Esophagus muscularis mucosa (tissue), 4 donors: ENCODE data around the gene MBD5. TPM values are rescaled to one million over a fixed set of nuclear protein-coding genes. Genes with fewer than 3 reads are reported as not detected.

ENCODE experiments used
- DNase-seq: peaks from one replicate; pipeline ENCODE4 v3.0.0-alpha.2; 2017; ENCODE audit errors: extremely low spot score
- H3K27ac ChIP-seq, 4 donors: fragments of 200-600 bp; sonication (generic); replicated peaks in 1 of 4; 1 replicate in 3 of 4; 2 replicates in 1 of 4; pipeline ENCODE4 v1.5.1; 2016 to 2019; ENCODE audit warnings: mild to moderate bottlenecking in 1 of 4
- H3K27me3 ChIP-seq, 4 donors: fragments of 200-600 bp; sonication (generic); one replicate each; pipeline versions ENCODE4 v1.5.1 to v1.6.0; 2016 to 2019
- H3K36me3 ChIP-seq, 4 donors: fragments of 200-600 bp; sonication (generic); one replicate each; pipeline ENCODE4 v1.5.1; 2016 to 2019
- H3K4me1 ChIP-seq, 4 donors: fragments of 200-600 bp; sonication (generic); one replicate each; pipeline ENCODE4 v1.5.1; 2016 to 2019
- H3K4me3 ChIP-seq, 4 donors: fragments of 200-600 bp; sonication (generic); 1 replicate in 2 of 4; 2 replicates in 2 of 4; pipeline ENCODE4 v1.5.1; 2016 to 2019; ENCODE audit warnings: mild to moderate bottlenecking in 4 of 4, moderate library complexity in 1 of 4
- H3K9me3 ChIP-seq, 4 donors: fragments of 200-600 bp; sonication (generic); 1 replicate in 3 of 4; 2 replicates in 1 of 4; pipeline ENCODE4 v1.5.1; 2016 to 2019
- EP300 ChIP-seq: sonication (generic); formaldehyde crosslinking; IDR thresholded peaks from one replicate; pipeline ENCODE4 v1.6.1; 2017; ENCODE audit warnings: antibody characterized with exemption
- POLR2A ChIP-seq: fragments of 450-650 bp; IDR thresholded peaks from one replicate; pipeline ENCODE4 v1.6.1; 2017; ENCODE audit warnings: antibody characterized with exemption, moderate library complexity, mild to moderate bottlenecking, low read depth
- POLR2AphosphoS5 ChIP-seq, 2 donors: sonication (generic); formaldehyde crosslinking; IDR thresholded peaks; one replicate each; pipeline ENCODE4 v1.6.1; 2017; ENCODE audit warnings: antibody characterized with exemption in 2 of 2
- WGBS: methylation state at CpG from one replicate; pipeline ENCODE4 v1.1.5; 2018; 5-methylcytosine and 5-hydroxymethylcytosine counted together
- intact Hi-C: fragments of 100-400 bp; cut with DNase I; formaldehyde crosslinking; loops from one replicate; pipeline ENCODE4 v1.15.1; 2023
- total RNA-seq, 4 donors: library from RNA; depleted of rRNA; stranded (reverse); fragments of >200 nt; gene quantifications; one replicate each; pipeline versions ENCODE4 v1.1.0 to v1.2.1, GENCODE V29; 2016
- TF ChIP-seq, protein P1 (sequence below), 3 experiments: fragments of 200-600 bp in 2 of 3; fragments of 450-650 bp in 1 of 3; sonication (generic) in 2 of 3; IDR thresholded peaks; one replicate each; pipeline ENCODE4 v1.5.1; 2017 to 2019; ENCODE audit warnings: antibody characterized with exemption in 3 of 3, mild to moderate bottlenecking in 2 of 3, moderate library complexity in 1 of 3

MBD5 gene
- total RNA-seq, 4 donors from 2014 or later, result 34.6 to 49.0 (median 44.9) TPM

DNA sequence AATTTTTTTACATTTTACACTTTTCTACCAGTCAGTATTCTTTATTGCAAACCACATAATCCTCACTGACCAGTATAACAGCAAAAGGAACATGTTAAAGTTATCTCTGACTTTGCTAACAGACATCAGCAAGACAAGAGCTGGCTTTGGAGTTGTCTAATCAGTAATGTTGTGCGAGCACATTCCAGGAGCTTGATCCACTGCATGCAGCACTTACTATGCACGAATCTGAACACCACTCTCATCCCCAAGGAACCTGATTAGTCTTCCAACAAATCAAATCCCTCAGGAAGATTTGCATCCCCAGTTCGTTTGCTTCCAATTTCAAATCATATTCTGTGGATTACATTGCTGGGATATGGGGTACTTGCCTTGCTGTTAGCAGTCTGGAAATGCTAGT, 354.3 kb downstream of the MBD5 start:
- Histone ChIP-seq H3K4me1 (no peaks in the 10 kb centered on the region), H3K4me3 (no peak overlapping the region), H3K9me3 (no peaks in the 10 kb centered on the region), H3K27ac (no peak overlapping the region), H3K27me3 (no peaks in the 10 kb centered on the region), H3K36me3 (no peaks in the 10 kb centered on the region)
- WGBS, result 73% methylated on average over 3 of the region's 3 CpGs
- no peak for DNase-seq
- intact Hi-C loops, result no loop called here
- TF ChIP-seq POLR2A, result no peak
- TF ChIP-seq, protein P1, sequence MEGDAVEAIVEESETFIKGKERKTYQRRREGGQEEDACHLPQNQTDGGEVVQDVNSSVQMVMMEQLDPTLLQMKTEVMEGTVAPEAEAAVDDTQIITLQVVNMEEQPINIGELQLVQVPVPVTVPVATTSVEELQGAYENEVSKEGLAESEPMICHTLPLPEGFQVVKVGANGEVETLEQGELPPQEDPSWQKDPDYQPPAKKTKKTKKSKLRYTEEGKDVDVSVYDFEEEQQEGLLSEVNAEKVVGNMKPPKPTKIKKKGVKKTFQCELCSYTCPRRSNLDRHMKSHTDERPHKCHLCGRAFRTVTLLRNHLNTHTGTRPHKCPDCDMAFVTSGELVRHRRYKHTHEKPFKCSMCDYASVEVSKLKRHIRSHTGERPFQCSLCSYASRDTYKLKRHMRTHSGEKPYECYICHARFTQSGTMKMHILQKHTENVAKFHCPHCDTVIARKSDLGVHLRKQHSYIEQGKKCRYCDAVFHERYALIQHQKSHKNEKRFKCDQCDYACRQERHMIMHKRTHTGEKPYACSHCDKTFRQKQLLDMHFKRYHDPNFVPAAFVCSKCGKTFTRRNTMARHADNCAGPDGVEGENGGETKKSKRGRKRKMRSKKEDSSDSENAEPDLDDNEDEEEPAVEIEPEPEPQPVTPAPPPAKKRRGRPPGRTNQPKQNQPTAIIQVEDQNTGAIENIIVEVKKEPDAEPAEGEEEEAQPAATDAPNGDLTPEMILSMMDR (IDR thresholded peaks at IDR 0.05), result no peak

DNA sequence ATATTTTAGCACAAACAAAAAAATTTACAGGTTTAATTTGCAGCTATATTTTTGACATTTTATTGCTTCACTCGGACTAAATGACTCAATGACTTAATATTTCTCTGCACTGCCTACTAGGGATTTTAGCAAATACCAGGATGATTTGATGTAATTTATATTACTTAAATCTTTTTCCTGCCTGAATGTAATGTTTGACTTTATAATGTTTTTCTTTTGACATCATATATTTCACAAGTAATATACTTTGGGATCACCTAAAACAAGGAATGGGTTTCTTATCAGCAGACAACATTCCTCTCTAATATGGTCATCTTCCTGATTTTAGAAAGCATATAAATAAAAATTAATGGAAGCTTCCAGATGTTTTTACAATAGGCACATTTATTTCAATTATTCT, 370.4 kb downstream of the MBD5 start:
- no peak for DNase-seq
- no peaks in the 10 kb centered on the region for H3K9me3 ChIP-seq
- H3K36me3 ChIP-seq, result no peaks in the 10 kb centered on the region
- H3K4me1 ChIP-seq, result peaks cover 0 to 10% (median 5%) of the 10 kb centered on the region in 4 donors
- H3K27me3 ChIP-seq, result no peaks in the 10 kb centered on the region
- TF ChIP-seq POLR2AphosphoS5 (IDR thresholded peaks at IDR 0.05), result no peak
- no peak for TF ChIP-seq POLR2A
- TF ChIP-seq, protein P1 (IDR thresholded peaks at IDR 0.05), result no peak
- TF ChIP-seq EP300, result no peak
- 60% methylated on average over 1 of the region's 1 CpG for WGBS
- intact Hi-C loops, result no loop called here
- no peak overlapping the region for H3K4me3 ChIP-seq
- H3K27ac ChIP-seq, result no peak overlapping the region

DNA sequence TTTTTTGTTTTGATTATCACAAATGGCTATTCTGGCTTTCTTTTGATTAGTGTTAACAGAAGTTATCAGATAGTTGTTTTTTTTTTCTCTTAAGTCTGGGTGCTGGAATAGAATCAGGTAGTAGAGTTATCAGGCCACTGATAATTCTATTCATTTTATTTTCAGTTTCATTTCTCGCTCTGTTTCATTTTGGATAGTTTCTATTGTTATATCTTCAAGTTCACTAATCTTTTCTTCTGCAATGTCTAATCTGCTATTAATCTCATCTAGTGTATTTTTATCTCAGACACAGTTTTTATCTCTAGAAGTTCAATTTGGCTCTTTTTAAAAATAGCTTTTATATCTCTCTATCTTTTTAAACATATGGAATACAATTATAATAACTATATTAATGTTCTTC, 381.9 kb downstream of the MBD5 start:
- H3K4me1 ChIP-seq, result no peaks in the 10 kb centered on the region
- no peaks in the 10 kb centered on the region for H3K36me3 ChIP-seq
- H3K9me3 ChIP-seq, result no peaks in the 10 kb centered on the region
- no peak overlapping the region for H3K4me3 ChIP-seq
- TF ChIP-seq POLR2A (no peak), EP300 (no peak), POLR2AphosphoS5 (IDR thresholded peaks at IDR 0.05) (no peak)
- TF ChIP-seq, protein P1 (IDR thresholded peaks at IDR 0.05), result no peak
- DNase-seq, result no peak
- H3K27me3 ChIP-seq, result no peaks in the 10 kb centered on the region
- H3K27ac ChIP-seq, result no peak overlapping the region
- intact Hi-C loops, result no loop called here
- WGBS, result 89% methylated on average over 1 of the region's 1 CpG

DNA sequence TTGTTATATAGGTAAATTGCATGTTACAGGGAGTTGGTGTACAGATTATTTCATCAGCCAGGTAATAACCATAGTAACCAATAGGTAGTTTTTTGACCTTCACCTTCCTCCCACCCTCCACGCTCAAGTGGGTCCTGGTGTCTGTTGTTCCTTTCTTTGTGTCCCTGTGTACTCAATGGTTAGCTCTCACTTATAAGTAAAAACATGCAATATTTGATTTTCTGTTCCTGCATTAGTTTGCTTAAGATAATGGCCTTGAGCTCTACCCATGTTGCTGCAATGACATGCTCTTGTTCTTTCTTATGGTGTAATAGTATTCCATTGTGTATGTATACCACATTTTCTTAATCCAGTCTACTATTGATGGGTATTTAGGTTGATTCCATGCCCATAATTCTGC, 390.0 kb downstream of the MBD5 start:
- intact Hi-C loops, result no loop called here
- H3K36me3 ChIP-seq, result no peaks in the 10 kb centered on the region
- H3K4me3 ChIP-seq, result no peak overlapping the region
- DNase-seq, result no peak
- H3K4me1 ChIP-seq, result no peaks in the 10 kb centered on the region
- TF ChIP-seq, protein P1 (IDR thresholded peaks at IDR 0.05), result no peak
- TF ChIP-seq POLR2AphosphoS5 (IDR thresholded peaks at IDR 0.05) (no peak), EP300 (no peak), POLR2A (no peak)
- H3K9me3 ChIP-seq, result peaks cover 0 to 28% (median 10%) of the 10 kb centered on the region in 4 donors
- WGBS, result 100% methylated on average over 1 of the region's 1 CpG
- H3K27me3 ChIP-seq, result no peaks in the 10 kb centered on the region
- no peak overlapping the region for H3K27ac ChIP-seq

DNA sequence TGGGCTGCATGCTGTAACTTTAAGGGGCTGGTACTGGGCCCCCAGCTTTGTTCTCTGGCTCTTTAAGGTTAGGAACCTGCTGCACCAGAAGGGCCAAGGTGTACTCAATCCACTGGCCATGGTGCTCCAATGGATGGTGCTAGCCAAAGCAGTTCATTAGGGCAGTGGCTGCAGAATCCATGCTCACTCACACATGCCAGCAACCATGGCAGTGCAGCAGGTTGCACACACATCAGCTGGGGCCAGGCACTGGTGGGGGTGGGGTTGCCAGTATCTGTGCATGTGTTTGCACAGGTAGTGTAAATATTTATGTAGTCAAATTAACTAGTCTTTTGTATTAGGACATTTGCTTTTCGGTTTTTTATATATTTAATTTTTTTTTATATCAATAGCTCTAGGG, 395.4 kb downstream of the MBD5 start:
- H3K9me3 ChIP-seq, result peaks cover 0 to 29% (median 10%) of the 10 kb centered on the region in 4 donors
- no peaks in the 10 kb centered on the region for H3K27me3 ChIP-seq
- no peaks in the 10 kb centered on the region for H3K4me1 ChIP-seq
- H3K4me3 ChIP-seq, result no peak overlapping the region
- peaks cover 0 to under 1% (median 0%) of the 10 kb centered on the region in 4 donors for H3K36me3 ChIP-seq
- no peak overlapping the region for H3K27ac ChIP-seq
- intact Hi-C loops, result no loop called here
- DNase-seq, result no peak
- TF ChIP-seq POLR2AphosphoS5 (IDR thresholded peaks at IDR 0.05) (no peak), POLR2A (no peak), EP300 (no peak)
- TF ChIP-seq, protein P1 (IDR thresholded peaks at IDR 0.05), result no peak
- WGBS, result 92% methylated on average over 1 of the region's 1 CpG
